AG04449 (cell line): ENCODE results near the gene INPP5D.

Experiments
- CTCF ChIA-PET: fragments of 350-600 bp; formaldehyde crosslinking; extraction: SDS; loops from one replicate; lab custom pipeline; 2021; ENCODE audit warnings: antibody characterized with exemption; lab: Yijun Ruan, JAX
- POLR2A ChIA-PET: fragments of 400-600, 350-600 bp; formaldehyde crosslinking; extraction: SDS; loops from one replicate; lab custom pipeline; 2020; ENCODE audit warnings: antibody characterized with exemption, inconsistent platforms; lab: Yijun Ruan, JAX
- DNase-seq: peaks from one replicate; pipeline ENCODE4 v3.0.0-alpha.2; 2010; ENCODE audit warnings: low read depth, low spot score
- H3K4me3 ChIP-seq: 2 replicates; pipeline ENCODE4 v1.5.1; 2011; ENCODE audit warnings: low read depth, mild to moderate bottlenecking, control low read depth, low read length
- TF ChIP-seq, protein P1 (sequence below): IDR thresholded peaks from one replicate; pipeline ENCODE4 v1.5.1; 2011; ENCODE audit warnings: mild to moderate bottlenecking, moderate library complexity, low read length, control low read depth, inconsistent platforms; ENCODE audit not compliant: insufficient read depth; ENCODE audit errors: missing control alignments

Gene INPP5D

DNA sequence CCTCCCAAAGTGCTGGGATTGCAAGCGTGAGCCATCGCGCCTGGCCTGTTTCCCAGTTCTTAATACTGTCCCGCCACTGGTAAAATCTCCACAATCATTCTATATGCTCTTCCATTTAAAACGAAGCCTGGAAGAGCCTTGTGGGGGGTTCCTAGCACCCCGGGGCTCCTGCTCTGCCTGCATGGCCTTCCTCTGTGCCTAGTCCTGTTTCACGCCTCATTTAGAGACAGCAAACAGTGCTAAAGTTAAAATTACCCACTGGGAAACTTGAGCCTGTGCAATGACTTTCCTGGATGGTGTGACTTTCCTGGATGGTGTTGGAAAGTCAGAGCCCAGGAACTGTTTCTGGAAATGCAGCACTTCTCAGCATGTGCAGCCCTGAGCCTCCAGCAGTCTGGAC is 55.0 kb downstream of the INPP5D start:
- no peak overlapping the region for H3K4me3 ChIP-seq
- CTCF ChIA-PET, result no interaction called here
- TF ChIP-seq, protein P1, sequence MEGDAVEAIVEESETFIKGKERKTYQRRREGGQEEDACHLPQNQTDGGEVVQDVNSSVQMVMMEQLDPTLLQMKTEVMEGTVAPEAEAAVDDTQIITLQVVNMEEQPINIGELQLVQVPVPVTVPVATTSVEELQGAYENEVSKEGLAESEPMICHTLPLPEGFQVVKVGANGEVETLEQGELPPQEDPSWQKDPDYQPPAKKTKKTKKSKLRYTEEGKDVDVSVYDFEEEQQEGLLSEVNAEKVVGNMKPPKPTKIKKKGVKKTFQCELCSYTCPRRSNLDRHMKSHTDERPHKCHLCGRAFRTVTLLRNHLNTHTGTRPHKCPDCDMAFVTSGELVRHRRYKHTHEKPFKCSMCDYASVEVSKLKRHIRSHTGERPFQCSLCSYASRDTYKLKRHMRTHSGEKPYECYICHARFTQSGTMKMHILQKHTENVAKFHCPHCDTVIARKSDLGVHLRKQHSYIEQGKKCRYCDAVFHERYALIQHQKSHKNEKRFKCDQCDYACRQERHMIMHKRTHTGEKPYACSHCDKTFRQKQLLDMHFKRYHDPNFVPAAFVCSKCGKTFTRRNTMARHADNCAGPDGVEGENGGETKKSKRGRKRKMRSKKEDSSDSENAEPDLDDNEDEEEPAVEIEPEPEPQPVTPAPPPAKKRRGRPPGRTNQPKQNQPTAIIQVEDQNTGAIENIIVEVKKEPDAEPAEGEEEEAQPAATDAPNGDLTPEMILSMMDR, result no peak
- no peak for DNase-seq
- POLR2A ChIA-PET, result no interaction called here

DNA sequence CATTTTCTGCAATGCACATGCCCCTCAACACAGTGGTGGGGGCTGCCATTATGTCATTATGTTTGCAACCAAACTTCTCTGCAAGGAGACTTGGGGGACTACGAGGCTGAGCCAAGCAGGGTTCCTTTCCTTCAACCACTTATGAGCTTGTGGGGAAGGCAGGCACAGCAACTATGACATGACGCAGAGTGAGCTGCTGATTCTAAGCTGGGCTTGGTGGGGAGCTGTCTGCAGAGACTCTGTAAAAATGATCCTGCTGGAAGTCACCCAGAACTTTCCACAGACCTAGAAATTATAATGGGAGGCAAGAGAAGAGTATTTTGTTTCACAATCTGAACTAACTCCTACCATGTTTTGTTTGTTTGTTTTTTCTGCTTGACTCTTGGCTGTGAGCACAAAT is 55.6 kb downstream of the INPP5D start:
- TF ChIP-seq, protein P1, result no peak
- H3K4me3 ChIP-seq, result no peak overlapping the region
- ChIA-PET POLR2A (no interaction called here), CTCF (no interaction called here)
- DNase-seq, result no peak

DNA sequence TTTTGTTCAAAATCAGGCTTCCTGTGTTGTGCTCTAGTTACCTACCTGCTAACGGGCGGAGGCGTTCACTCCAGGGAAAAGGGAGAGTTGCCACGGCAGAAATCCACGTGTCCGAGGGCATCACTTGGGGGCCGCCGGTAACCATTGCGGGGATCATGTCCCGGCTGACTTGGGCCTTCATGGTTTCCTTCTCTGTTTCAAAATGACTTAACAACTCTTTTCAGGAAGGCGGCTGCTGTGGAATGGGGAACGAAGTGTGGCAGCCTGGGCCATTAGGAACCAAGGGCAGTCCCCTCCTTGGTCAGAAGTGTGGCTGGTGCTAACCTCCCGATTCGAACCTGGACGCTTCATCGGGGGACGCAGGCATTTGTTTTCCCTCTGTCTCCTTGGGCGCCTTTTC is 56.8 kb downstream of the INPP5D start:
- TF ChIP-seq, protein P1, result no peak
- ChIA-PET POLR2A (no interaction called here), CTCF (no interaction called here)
- DNase-seq, result no peak
- H3K4me3 ChIP-seq, result no peak overlapping the region

DNA sequence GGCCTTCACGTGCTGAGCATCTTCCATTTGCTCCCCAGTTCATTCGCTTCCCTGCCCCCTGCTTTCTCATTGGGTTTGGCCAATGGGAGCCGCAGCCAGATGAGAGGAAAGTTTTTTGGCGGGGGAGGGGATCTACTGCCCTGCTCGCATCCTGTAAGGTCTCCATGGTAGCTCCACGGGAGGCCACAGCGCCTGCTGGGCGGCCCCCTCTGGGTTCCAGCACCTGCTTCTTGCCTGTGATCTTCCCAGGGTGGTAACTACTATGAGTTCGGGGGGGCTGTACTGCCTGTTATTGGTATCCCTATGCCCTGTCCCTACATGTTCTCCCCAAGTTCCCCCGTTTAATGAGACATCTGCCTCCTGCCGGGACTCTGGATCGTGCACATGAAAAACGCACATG is 57.2 kb downstream of the INPP5D start:
- POLR2A ChIA-PET, result no interaction called here
- CTCF ChIA-PET, result no interaction called here
- no peak overlapping the region for H3K4me3 ChIP-seq
- TF ChIP-seq, protein P1, result no peak
- DNase-seq, result no peak

DNA sequence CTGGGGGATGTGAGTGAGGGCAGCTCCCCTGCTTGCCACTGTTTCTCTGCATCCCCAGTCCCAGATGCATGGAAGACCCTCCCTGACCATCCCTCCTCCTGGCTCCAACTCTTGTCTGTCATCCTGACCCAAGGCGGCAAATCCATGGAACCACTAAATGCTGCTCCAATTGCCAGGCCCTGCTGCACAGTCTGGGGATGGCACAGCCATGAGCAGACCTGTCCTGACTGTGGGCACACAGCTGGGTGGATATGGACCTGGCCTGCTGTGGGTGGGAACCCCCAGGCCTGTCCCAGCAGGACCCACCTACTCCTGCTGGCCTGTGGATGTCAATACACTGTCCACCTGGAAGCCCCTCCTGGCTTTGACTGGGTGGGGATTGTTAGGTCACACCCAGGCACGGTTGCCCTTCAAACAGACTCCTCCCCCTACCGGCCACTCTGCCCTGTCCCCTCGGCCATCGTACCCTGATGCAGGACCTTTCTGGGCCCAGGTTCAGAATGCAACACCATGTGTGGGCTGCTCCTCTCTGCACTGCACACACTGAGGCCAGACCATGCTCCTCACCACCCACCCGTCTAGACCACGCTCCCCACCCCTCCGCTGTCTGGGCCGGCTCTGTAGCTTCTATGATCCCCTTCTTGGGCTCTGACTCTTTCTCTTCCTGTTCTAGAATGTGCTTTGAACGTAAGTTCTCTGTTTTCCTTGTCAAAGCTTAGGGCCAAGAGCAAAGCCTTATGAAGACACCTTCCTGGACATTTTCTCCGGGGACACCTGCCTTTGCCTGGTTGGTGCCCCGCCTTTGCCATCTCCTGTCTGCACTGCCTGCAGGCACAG is 57.9 kb downstream of the INPP5D start:
- CTCF ChIA-PET, result no interaction called here
- DNase-seq, result no peak
- no peak overlapping the region for H3K4me3 ChIP-seq
- POLR2A ChIA-PET, result no interaction called here
- TF ChIP-seq, protein P1, result no peak

DNA sequence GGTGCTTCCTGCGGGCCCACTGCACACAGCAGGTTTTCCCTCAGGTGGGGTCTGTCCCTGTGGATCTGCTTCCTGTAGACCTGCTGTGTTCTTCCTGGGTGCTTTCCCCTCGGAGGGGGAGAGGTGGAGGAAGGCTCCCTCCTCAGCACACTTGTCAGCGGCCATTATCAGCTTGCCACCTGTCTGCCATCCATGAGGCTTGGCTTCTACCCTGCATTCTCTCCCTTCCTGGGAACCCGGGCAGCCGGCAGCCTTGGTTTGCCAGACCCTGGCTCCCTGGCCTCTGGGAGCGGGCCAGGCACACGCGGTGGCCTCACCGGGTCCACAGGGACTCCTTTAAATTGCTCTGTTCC is 58.5 kb downstream of the INPP5D start:
- DNase-seq, result no peak
- ChIA-PET CTCF (no interaction called here), POLR2A (no interaction called here)
- TF ChIP-seq, protein P1, result no peak
- no peak overlapping the region for H3K4me3 ChIP-seq
